Fibroblast of villous mesenchyme (primary cell): ENCODE results near the gene AGXT2. TPM values are rescaled to one million over a fixed set of nuclear protein-coding genes. Genes with fewer than 3 reads are reported as not detected.
A peak's percentile ranks its signal among the peaks of the same experiment; 100 is the strongest.

Experiments used
- DNase-seq: peaks from one replicate; pipeline ENCODE4 v3.0.0-alpha.2; 2010; ENCODE audit warnings: low read depth
- H3K4me3 ChIP-seq: 2 replicates; pipeline ENCODE4 v1.5.1; 2011; ENCODE audit warnings: low read depth, mild to moderate bottlenecking, low read length
- total RNA-seq: library from RNA; depleted of rRNA; stranded (reverse); fragments of >200 nt; gene quantifications from 2 replicates; pipeline ENCODE4 v1.2.3, GENCODE V29; 2012
- TF ChIP-seq, protein P1 (sequence below): IDR thresholded peaks from 2 replicates; pipeline ENCODE4 v1.5.1; 2012; ENCODE audit warnings: low read depth, mild to moderate bottlenecking, low read length; ENCODE audit not compliant: insufficient read depth

The AGXT2 gene
- total RNA-seq, 1 donor: not detected

DNA sequence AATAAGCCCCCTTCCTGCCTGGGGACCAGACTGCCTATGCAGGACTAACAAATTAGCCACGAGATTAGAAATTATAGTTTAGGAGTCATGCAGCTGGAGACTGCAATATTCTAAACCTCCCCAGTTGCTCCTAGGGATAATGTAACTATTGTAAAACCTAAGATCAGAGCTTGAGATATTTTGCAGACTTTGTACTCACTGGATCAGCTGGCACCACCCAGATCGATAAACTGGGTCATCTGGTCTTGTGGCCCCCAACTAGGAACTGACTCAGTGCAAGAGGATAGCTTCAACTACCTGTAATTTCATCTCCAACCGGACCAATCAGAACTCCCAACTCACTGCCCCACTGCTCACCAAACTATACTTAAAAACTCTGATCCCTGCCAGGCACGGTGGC lies 80.2 kb downstream of the AGXT2 start:
- no peak overlapping the region for H3K4me3 ChIP-seq
- DNase-seq: no peak
- TF ChIP-seq, protein P1, sequence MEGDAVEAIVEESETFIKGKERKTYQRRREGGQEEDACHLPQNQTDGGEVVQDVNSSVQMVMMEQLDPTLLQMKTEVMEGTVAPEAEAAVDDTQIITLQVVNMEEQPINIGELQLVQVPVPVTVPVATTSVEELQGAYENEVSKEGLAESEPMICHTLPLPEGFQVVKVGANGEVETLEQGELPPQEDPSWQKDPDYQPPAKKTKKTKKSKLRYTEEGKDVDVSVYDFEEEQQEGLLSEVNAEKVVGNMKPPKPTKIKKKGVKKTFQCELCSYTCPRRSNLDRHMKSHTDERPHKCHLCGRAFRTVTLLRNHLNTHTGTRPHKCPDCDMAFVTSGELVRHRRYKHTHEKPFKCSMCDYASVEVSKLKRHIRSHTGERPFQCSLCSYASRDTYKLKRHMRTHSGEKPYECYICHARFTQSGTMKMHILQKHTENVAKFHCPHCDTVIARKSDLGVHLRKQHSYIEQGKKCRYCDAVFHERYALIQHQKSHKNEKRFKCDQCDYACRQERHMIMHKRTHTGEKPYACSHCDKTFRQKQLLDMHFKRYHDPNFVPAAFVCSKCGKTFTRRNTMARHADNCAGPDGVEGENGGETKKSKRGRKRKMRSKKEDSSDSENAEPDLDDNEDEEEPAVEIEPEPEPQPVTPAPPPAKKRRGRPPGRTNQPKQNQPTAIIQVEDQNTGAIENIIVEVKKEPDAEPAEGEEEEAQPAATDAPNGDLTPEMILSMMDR: no peak

DNA sequence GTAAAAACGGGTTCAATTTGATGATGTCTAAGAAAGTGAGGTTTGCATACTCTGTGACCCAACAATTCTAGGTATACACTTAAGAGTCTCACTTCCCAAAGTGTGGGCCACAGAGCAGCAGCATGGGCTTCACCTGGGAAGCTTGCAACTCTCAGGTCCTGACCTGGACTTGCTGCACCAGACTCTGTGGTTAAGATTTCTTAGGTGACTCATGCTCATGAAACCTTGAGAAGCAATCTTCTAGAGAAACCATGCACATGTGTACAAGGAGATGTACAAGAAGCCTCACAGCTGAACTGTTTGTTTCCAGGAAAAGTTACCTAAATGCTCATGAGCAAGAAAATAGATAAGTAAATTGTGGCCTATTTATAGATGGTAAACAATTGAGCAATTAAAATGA lies 88.4 kb downstream of the AGXT2 start:
- TF ChIP-seq, protein P1: no peak

DNA sequence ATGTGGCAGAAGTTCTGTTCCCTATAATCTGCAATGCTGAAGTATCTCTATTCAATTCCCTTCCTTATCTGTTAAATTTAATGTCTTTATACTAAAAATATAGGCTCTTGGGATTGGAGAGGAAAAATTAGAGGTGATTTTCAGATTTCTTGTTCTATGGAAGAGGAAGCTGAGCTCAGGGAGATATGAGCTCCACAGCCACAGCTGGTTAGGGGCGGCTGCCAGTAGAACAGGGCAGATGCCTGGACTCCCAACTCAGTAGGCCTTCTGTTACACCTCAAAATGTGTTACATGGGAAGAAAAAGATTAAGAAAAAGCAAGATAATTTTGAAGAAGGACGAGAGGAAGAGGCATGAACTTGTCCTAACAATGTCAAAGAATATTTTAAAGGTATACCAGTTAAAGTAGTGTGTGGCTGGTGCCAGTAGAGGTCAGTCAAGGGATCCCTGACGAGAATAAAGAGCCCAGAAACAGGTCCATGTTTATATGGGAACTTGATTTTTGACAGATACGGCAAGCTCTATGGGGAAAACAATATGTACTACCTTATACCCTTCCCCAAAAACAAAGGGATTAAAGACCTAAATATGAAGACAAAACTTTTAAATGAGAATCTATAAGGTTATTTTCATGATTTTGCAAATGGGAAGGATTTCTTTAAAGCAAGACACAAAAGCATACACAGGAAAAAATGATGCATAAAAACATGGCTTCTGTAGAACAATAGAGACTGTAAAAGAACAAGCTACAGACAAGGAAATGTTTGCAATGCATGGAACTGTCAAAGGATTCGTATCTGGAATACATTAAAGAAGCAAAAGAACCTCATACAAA lies 89.7 kb downstream of the AGXT2 start:
- TF ChIP-seq, protein P1: peak; percentile 70
- peak; percentile 44 for DNase-seq

More for the DNA sequence above, 88.4 kb downstream of the AGXT2 start:
- peak; percentile 85 for DNase-seq
- H3K4me3 ChIP-seq: no peak overlapping the region

DNA sequence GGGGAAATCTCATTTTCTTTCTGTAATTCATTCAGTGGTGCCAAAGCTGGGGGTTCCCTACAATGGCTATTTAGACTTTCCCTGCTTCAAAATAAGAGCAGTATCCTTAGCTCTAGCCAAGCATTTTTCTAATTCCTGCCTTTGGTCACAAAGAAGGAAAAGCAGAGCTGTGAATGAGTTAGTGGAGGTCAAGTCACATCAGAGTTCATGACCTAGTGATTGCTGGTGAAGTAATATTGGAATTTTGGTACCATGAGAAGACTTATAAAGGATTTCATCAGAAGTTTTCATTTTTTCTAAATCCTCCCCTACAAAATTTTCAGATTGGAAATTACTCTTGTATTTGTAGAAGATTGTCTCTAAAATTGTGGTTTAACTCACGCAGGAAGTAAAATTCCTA lies 90.4 kb downstream of the AGXT2 start:
- TF ChIP-seq, protein P1: no peak
- DNase-seq: peak; percentile 14
- H3K4me3 ChIP-seq: no peak overlapping the region

More for the DNA sequence above, 89.7 kb downstream of the AGXT2 start:
- H3K4me3 ChIP-seq: no peak overlapping the region

Other genes starting within 250 kb of the AGXT2 start
- gene TTC23L, start 208.8 kb downstream of the AGXT2 start, total RNA-seq: under 0.01 TPM in 1 of 2 replicates, not detected in the other
- gene RAD1, start 132.4 kb downstream of the AGXT2 start, total RNA-seq: 52.5 and 68.7 TPM in 2 replicates
- 38.7 and 88.9 TPM in 2 replicates for gene BRIX1, start 132.2 kb downstream of the AGXT2 start, total RNA-seq
- 22.2 and 44.5 TPM in 2 replicates for gene DNAJC21, start 118.4 kb downstream of the AGXT2 start, total RNA-seq
- 0.97 and 3.5 TPM in 2 replicates for gene PRLR, start 182.5 kb upstream of the AGXT2 start, total RNA-seq